ENCODE results near the gene ASS1.

Gene ASS1

GRCh38 chr9:130448771-130449603 is 4.2 kb downstream of the ASS1 start:
- no peak overlapping the region for H3K4me3 ChIP-seq
- H3K27ac ChIP-seq: no peak overlapping the region

DNA sequence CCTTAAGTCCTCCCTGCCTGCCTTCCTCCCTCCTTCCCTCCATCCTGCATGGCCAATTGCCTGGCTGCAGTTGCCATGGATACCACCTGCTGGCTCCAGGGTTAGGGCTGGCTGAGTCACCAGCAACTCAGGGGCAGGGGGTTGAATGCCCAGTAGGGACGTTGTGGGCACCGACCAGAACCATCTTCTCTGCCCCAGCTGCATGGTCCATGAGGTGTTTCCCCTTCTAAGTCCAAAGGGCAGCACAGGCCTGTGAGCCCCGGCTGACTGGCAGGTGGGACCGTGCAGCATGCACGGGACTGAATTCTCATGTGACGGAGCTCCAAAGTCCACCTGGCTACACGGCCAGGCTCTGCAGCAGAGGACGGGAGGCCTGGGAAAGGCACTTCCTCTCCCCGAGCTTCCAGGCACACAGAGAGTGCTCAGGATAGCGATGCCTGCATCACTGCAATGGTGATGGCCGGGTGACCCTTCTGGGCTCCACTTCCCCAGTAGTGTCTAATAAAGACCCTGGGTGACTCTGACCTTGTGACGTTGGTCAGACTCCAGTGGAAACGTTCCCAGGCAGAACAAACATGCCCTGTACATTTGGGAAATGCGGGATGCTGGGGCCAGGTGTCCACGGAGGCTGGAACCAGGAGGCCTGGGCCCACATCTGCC is 5.7 kb downstream of the ASS1 start:
- Histone ChIP-seq H3K27ac (no peak overlapping the region), H3K4me3 (no peak overlapping the region)

DNA sequence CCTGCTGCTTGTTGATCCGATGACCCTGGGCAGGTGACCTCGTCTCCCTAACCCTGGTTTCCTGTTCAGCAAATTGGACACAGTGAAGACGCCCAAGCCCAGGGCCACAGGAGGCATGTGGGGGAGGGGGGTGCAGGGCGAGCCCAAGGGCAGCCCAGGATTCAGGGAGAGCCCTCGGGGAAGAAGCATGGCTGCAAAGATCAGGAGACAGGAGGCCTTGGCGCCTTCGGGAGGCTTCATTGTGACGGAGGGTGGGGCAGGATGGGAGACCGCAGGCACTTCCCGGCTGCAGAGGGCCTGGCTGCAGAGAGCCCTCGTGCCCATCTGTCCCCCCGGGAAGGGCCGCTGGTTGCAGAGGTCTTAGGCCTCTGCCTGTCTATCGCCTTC is 6.2 kb downstream of the ASS1 start:
- Histone ChIP-seq H3K4me3 (no peak overlapping the region), H3K27ac (no peak overlapping the region)

- no peak overlapping the region for H3K4me3 ChIP-seq
- H3K27ac ChIP-seq: no peak overlapping the region
Observed at GRCh38 chr9:130451509-130452388, 7.0 kb downstream of the ASS1 start.

- H3K27ac ChIP-seq: no peak overlapping the region
Observed at GRCh38 chr9:130452835-130453234, 8.1 kb downstream of the ASS1 start.

GRCh38 chr9:130453487-130453886 is 8.7 kb downstream of the ASS1 start:
- H3K4me3 ChIP-seq: no peak overlapping the region
- no peak overlapping the region for H3K27ac ChIP-seq

More at GRCh38 chr9:130452835-130453234, 8.1 kb downstream of the ASS1 start:
- no peak overlapping the region for H3K4me3 ChIP-seq

GRCh38 chr9:130454096-130454811 is 9.5 kb downstream of the ASS1 start:
- Histone ChIP-seq H3K27ac (no peak overlapping the region), H3K4me3 (no peak overlapping the region)

DNA sequence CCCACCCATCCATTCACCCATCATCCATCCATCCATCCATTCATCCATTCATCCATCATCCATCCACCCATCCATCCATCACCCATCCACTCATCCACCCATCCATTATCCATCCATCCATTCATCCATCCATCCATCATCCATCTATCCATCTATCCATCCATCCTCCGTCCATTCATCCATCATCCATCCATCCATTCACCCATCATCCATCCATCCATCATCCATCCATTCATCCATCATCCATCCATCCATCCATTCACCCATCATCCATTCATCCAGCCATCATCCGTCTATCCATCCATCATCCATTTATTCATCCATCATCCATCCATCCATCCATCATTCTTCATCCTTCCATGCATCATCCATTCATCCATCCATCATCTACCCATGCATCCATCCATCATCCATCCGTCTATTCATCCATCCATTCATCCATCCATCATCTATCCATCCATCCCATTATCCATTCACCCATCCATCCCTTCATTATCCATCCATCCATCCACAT is 10.1 kb downstream of the ASS1 start:
- Histone ChIP-seq H3K4me3 (no peak overlapping the region), H3K27ac (no peak overlapping the region)

DNA sequence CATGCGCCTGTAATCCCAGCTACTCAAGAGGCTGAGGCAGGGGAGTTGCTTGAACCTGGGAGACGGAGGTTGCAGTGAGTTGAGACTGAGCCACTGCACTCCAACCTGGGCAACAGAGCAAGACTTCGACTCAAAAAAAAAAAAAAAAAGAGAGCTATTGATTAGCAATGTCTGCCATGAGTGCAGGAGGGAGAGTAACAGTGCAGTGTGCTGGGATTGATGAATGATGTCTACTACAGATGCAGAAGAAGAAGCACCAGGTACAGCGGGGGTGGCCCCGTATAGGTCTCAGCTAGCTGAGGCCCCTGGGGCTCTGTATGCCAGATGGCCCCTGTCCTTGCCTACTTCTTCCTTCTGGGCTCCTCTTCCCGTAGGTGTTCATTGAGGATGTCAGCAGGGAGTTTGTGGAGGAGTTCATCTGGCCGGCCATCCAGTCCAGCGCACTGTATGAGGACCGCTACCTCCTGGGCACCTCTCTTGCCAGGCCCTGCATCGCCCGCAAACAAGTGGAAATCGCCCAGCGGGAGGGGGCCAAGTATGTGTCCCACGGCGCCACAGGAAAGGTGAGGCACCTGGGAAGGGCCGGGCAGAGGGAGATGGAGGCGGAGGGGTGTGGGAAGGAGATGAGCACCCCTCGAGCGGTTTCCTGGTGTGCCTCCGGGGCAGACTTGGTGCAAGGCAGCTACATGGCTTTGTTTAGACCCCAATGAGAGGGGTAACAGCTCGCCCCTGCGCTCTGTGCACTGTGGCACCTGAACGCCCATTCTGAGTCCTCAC is 13.5 kb downstream of the ASS1 start:
- Histone ChIP-seq H3K27ac (no peak overlapping the region), H3K4me3 (no peak overlapping the region)

DNA sequence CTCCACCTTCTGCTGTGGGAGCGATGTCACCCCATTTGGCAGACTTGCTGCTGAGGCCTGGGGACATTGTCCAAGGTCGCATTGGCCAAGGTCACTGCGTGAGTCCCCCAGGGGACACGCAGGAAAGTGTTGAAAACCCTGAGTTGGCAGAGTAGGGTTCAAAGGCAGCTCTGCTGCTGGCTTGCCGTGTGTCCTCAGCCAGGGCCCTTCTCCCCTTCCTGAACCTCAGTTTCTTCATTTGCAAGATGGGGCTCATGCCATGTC is 14.0 kb downstream of the ASS1 start:
- Histone ChIP-seq H3K4me3 (no peak overlapping the region), H3K27ac (no peak overlapping the region)

DNA sequence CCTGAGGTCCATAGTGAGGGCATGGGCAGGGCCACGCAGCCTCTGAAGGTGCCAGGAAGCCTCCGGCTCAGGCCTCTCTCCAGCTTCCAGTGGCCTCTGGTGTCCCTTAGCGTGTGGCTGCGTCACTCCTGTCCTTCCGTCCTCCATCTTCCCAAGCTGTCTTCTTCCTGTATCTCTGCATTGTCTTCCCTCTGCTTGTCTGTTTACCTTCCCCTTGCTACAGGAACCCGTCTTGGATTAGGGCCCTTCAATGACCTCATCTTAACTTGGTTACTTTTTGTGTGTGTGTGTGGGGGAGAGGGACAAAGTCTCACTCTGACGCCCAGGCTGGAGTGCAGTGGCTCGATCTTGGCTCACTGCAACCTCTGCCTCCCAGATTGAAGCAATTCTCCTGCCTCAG is 14.4 kb downstream of the ASS1 start:
- no peak overlapping the region for H3K4me3 ChIP-seq
- no peak overlapping the region for H3K27ac ChIP-seq

DNA sequence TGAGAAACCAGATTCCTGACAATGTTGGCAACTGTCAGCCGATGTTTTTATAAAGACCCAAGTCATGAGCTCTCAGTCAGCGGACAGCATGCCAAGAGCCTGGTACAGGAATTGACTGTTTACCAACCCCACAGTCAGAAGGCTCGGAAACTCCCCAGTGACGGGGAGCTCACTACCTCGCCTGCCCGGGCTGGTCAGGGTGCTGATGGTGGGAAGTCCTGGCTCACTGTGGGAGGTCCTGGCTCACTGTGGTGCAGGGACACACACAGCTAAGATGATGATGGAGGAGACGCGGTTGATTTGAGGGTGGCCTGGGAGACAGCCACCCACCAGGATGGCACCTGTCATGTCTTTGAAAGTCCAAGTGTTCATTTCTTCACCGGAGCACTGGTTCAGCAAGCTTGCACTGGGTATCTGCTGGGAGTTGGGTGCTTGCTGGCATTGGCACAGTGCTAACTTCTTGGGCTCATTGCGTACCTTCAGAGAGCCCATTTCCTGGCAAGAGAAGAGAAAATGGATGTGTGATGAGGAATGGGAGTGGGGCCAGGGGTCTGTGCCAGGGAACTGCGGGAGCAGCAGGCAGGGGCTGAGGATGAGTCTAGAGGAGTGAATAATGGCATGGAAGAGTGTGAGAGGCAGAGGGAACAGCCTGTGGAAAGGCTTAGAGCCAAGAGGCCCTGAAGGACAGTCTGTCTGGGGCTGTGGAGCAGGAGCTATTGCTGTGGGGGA is 15.3 kb downstream of the ASS1 start:
- Histone ChIP-seq H3K27ac (no peak overlapping the region), H3K4me3 (no peak overlapping the region)

GRCh38 chr9:130461218-130461630 is 16.5 kb downstream of the ASS1 start:
- no peak overlapping the region for H3K4me3 ChIP-seq
- no peak overlapping the region for H3K27ac ChIP-seq

DNA sequence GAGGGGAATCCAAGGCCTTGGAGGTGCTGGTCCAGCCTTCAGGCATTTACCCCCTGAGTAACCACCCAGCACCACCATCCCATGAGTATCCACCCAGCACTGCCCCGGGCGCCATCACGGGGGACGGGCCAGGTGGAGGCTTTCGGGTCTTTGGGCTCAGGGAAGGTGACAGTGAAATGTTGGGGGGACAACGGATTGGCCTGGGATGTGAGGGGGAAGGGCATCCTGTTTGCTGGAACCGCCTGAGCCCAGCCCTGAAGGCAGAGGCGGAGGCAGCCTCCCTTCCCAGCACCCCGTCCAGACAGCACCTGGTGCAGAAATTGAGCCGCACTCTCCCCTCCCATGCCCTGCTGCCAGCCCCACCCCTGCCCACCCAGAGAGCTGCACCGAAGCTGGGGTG is 17.0 kb downstream of the ASS1 start:
- H3K27ac ChIP-seq: no peak overlapping the region
- no peak overlapping the region for H3K4me3 ChIP-seq

- H3K4me3 ChIP-seq: no peak overlapping the region
- H3K27ac ChIP-seq: no peak overlapping the region
Observed at GRCh38 chr9:130462685-130463540, 18.2 kb downstream of the ASS1 start.

DNA sequence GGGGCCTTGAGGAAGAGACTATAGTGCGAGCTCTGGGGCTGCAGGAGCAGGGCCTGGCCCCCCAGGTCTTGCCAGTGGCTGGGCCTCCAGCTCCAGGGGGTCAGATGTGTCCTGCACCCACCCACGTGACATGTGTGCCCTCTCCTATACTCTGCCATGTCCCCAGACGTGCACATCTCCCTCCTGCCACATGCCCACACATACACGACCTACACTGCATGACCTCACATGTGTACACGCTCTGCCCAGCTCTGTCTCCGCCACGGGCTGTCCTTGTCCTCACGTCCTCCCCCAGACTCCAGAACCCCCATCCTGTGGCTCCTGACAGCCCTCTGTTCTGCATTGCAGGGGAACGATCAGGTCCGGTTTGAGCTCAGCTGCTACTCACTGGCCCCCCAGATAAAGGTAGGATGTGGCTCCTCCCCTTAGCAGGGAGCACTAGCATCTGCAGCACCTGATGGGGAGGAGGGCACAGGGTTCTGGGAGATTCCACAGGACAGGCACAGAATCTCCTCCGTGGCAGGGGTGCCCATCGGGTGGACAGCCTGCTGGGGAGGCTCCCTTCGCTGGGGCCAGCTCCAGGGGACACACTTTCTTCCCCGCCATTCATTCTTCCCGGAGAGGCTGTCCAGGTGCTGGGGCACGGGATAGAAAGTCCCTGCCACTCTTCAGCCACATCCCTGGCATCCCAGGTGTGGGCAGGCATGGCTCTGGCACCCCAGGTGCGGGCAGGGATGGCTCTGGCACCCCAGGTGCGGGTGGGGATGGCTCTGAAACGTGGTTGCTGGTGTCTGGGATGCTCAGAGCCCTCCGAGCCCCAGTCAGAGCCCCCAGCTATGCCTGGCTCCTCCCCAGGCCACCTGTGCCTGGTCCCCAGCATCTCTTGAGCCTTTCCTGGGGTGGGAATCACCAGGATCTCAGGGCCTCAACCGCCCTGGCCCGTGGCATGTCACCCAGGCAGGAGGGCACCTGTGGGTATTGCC is 19.3 kb downstream of the ASS1 start:
- Histone ChIP-seq H3K4me3 (no peak overlapping the region), H3K27ac (no peak overlapping the region)

Measured in skin epidermis (tissue), 12 donors.